Karpas-422 (cell line): ENCODE measurements around the gene ANXA3. TPM values are rescaled to one million over a fixed set of nuclear protein-coding genes. Genes with fewer than 3 reads are reported as not detected.
"Not testable (repeated sequence)": the region's sequence is repeated elsewhere in the genome, so short reads cannot be mapped to it uniquely, and the experiment has no call there.

Experiments used
- DNase-seq: peaks from one replicate; pipeline ENCODE4 v3.0.0-alpha.2; 2015
- H2AFZ ChIP-seq: fragments of 200-600 bp; sonication (generic); 2 replicates; pipeline ENCODE4 v1.6.1; 2014; ENCODE audit warnings: antibody characterized with exemption, low read length, mixed read lengths
- H3K27ac ChIP-seq: fragments of 200-600 bp; sonication (generic); 2 replicates; pipeline ENCODE4 v1.5.1; 2014; ENCODE audit warnings: mild to moderate bottlenecking, low read length, moderate library complexity
- H3K27me3 ChIP-seq: fragments of 200-600 bp; sonication (generic); 2 replicates; pipeline ENCODE4 v1.6.1; 2014; ENCODE audit warnings: low read length, mixed read lengths
- H3K36me3 ChIP-seq: fragments of 200-600 bp; sonication (generic); 2 replicates; pipeline ENCODE4 v1.6.1; 2014; ENCODE audit warnings: low read length, mixed read lengths; ENCODE audit not compliant: insufficient read depth
- H3K4me1 ChIP-seq: fragments of 200-600 bp; sonication (generic); 2 replicates; pipeline ENCODE4 v1.6.1; 2014; ENCODE audit warnings: mild to moderate bottlenecking, low read length, mixed read lengths
- H3K4me2 ChIP-seq: fragments of 200-600 bp; sonication (generic); 2 replicates; pipeline ENCODE4 v1.6.1; 2014; ENCODE audit warnings: low read length, low read depth, mild to moderate bottlenecking; ENCODE audit not compliant: poor library complexity, severe bottlenecking
- H3K4me3 ChIP-seq: fragments of 200-600 bp; sonication (generic); 2 replicates; pipeline ENCODE4 v1.5.1; 2014; ENCODE audit warnings: mild to moderate bottlenecking, antibody characterized with exemption, low read length, mixed read lengths
- H3K79me2 ChIP-seq: fragments of 200-600 bp; sonication (generic); 2 replicates; pipeline ENCODE4 v1.6.1; 2014; ENCODE audit warnings: mild to moderate bottlenecking, low read length, mixed read lengths
- H3K9ac ChIP-seq: fragments of 200-600 bp; sonication (generic); 2 replicates; pipeline ENCODE4 v1.6.0; 2014; ENCODE audit warnings: low read length
- H3K9me2 ChIP-seq: fragments of 200-600 bp; sonication (generic), shearing (Covaris generic); replicated peaks from 2 replicates; pipeline ENCODE4 v1.6.0; 2014; ENCODE audit warnings: mild to moderate bottlenecking, low read length, moderate library complexity; ENCODE audit not compliant: insufficient read depth
- H3K9me3 ChIP-seq: fragments of 300-700, 200-600 bp; sonication (generic); 2 replicates; pipeline ENCODE4 v1.6.1; 2014; ENCODE audit warnings: low read length, mixed read lengths
- H4K20me1 ChIP-seq: fragments of 200-600 bp; sonication (generic); 2 replicates; pipeline ENCODE4 v1.6.1; 2014; ENCODE audit warnings: mild to moderate bottlenecking, antibody characterized with exemption, low read length, low read depth; ENCODE audit not compliant: insufficient read depth
- total RNA-seq: library from RNA; depleted of rRNA; stranded (reverse); fragments of >200 nt; shearing (Covaris generic); gene quantifications from 2 replicates; pipeline ENCODE4 v1.2.3, GENCODE V29; 2014; ENCODE audit warnings: low replicate concordance; rRNA removed

The ANXA3 gene, protein sequence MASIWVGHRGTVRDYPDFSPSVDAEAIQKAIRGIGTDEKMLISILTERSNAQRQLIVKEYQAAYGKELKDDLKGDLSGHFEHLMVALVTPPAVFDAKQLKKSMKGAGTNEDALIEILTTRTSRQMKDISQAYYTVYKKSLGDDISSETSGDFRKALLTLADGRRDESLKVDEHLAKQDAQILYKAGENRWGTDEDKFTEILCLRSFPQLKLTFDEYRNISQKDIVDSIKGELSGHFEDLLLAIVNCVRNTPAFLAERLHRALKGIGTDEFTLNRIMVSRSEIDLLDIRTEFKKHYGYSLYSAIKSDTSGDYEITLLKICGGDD
- total RNA-seq, result not detected in 2 replicates

DNA sequence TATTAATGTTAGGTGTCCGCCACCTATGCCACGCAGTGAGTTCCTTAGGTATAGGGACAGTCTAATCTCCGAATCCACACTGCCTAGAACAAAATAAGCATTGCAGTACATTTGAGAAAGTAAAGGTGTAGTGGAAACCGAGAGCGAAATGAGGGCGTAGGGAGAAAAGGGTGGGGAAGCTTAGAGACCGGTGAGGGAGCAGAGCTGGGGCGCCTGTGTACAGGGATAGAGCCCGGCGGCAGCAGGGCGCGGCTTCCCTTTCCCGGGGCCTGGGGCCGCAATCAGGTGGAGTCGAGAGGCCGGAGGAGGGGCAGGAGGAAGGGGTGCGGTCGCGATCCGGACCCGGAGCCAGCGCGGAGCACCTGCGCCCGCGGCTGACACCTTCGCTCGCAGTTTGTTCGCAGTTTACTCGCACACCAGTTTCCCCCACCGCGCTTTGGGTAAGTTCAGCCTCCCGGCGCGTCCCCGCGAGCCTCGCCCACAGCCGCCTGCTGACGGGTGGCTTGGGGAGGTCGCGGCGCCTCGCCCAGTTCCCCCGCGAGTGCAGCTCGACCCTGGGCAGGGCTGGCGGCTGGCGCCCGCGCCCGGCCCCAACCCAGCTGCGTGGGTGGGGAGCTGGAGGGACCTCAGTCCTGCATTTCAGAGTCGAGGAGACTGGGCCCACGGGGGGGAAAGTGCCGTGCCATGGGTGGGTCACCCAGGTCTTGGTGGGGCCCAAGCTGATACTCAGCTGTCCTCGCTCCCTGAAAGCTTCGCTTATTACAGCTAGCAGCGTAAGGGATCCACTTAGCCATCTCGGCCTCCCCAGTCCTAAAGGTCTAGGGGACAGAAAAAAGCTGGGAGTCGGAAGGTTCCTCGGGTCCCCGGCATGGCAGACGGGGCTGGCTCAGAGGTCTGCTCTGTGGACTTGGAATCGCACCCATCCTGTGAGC is at the start of gene ANXA3:
Gene ANXA3 (plus strand): TSS at position 351 of the 932 bp plus-strand sequence. CDS start 2,704 bp downstream, outside the sequence.
- Histone ChIP-seq H3K9me2 (no peaks in the 10 kb centered on the region), H3K9ac (no peak within 1 kb of the TSS), H3K4me2 (no peak within 1 kb of the TSS), H3K27me3 (no peaks in the 10 kb centered on the region), H3K4me1 (no peaks in the 10 kb centered on the region), H2AFZ (no peak within 1 kb of the TSS), H3K9me3 (no peaks in the 10 kb centered on the region), H3K27ac (no peak within 1 kb of the TSS), H4K20me1 (no peaks in the 10 kb centered on the region), H3K36me3 (no peaks in the 10 kb centered on the region), H3K79me2 (no peaks in the 10 kb centered on the region), H3K4me3 (no peak within 1 kb of the TSS)
- DNase-seq, result no peak

DNA sequence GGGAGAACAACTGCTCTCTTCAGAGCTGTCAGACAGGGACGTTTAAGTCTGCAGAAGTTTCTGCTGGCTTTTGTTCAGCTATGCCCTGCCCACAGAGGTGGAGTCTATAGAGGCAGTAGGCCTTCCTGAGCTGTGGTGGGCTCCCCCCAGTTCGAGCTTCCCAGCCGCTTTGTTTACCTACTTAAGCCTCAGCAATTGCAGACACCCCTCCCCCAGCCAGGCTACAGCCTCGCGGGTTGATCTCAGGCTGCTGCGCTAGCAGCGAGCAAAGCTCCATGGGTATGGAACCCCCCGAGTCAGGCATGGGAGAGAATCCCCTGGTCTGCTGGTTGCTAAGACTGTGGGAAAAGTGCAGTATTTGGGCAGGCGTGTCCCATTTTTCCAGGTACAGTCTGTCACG is 45.3 kb upstream of the ANXA3 start:
- not testable (repeated sequence) for H4K20me1 ChIP-seq, H3K9me2 ChIP-seq, H3K27ac ChIP-seq, H3K27me3 ChIP-seq, H3K36me3 ChIP-seq, H3K9me3 ChIP-seq, H3K4me3 ChIP-seq, H3K9ac ChIP-seq, DNase-seq, H2AFZ ChIP-seq, H3K79me2 ChIP-seq, H3K4me2 ChIP-seq, H3K4me1 ChIP-seq

DNA sequence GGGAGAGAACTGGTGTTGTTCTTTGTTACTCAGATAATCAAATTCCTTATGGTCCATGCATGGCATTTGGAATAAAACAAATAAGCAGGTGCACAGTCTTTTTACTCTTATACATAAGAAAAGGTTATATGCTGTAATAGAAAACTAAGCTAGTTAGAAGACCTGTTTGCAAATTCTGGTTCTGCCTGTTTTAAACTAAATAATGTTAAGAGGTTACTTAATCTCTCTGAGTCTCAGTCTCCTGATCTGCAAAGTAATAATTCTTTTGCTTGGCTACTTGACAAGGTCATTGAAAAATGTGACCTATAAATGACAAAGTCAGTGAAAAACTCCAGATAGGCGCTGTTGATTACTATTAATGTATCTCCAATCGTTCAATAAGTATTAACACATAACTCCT is 42.5 kb upstream of the ANXA3 start:
- H3K9me2 ChIP-seq, result no peaks in the 10 kb centered on the region
- no peaks in the 10 kb centered on the region for H3K79me2 ChIP-seq
- H3K4me3 ChIP-seq, result no peak overlapping the region
- no peaks in the 10 kb centered on the region for H3K4me1 ChIP-seq
- H3K27me3 ChIP-seq, result no peaks in the 10 kb centered on the region
- H3K27ac ChIP-seq, result no peak overlapping the region
- DNase-seq, result no peak
- H4K20me1 ChIP-seq, result no peaks in the 10 kb centered on the region
- H3K9ac ChIP-seq, result no peak overlapping the region
- H2AFZ ChIP-seq, result no peak overlapping the region
- H3K4me2 ChIP-seq, result no peak overlapping the region
- no peaks in the 10 kb centered on the region for H3K9me3 ChIP-seq
- H3K36me3 ChIP-seq, result no peaks in the 10 kb centered on the region

DNA sequence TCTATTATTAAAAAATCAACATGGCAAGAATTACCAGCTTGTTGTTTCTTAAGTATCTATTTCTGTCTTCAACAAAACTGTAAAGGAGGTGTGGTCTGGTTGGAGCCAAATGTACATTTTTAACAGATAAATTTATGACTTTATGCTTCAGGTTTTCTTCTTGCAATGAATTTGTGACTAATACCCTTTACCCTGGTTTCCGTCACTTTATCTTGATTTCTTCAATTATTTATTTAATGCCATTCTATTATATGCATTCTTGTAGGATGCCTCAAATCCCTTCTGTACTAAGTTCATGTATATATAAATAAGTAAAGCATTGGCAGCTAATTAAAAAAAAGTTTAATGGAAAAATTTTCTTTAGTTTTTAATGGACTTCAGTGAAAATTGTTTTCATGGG is 41.5 kb upstream of the ANXA3 start:
- Histone ChIP-seq H3K79me2 (no peaks in the 10 kb centered on the region), H3K4me1 (no peaks in the 10 kb centered on the region), H3K4me2 (no peak overlapping the region), H3K4me3 (no peak overlapping the region), H3K9ac (no peak overlapping the region), H3K9me3 (no peaks in the 10 kb centered on the region), H3K9me2 (no peaks in the 10 kb centered on the region), H3K27ac (no peak overlapping the region), H3K27me3 (no peaks in the 10 kb centered on the region), H4K20me1 (no peaks in the 10 kb centered on the region), H3K36me3 (no peaks in the 10 kb centered on the region), H2AFZ (no peak overlapping the region)
- DNase-seq, result no peak

DNA sequence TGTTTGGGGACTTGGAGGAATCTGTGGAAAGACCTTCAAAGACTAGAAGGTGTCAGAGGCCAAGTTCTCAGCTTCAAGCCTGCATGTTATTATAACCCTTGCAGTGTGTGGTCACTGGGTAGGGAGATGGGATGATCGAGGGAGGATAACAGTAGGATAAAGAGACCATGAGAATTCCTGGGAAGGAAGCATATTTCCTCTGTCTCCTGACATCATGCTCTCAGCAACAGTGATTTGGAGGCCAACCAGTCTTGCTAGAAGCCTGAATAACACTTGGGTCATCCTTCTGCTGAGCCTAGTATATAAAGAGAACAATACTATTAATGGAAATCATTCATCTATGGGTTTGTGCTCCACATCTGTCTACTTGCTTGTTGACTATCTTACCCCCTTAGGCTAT is 40.9 kb upstream of the ANXA3 start:
- Histone ChIP-seq H2AFZ (no peak overlapping the region), H3K9ac (no peak overlapping the region), H3K4me1 (no peaks in the 10 kb centered on the region), H3K9me3 (no peaks in the 10 kb centered on the region), H3K4me2 (no peak overlapping the region), H3K4me3 (no peak overlapping the region), H4K20me1 (no peaks in the 10 kb centered on the region), H3K27me3 (no peaks in the 10 kb centered on the region), H3K79me2 (no peaks in the 10 kb centered on the region), H3K27ac (no peak overlapping the region), H3K9me2 (no peaks in the 10 kb centered on the region), H3K36me3 (no peaks in the 10 kb centered on the region)
- DNase-seq, result no peak

DNA sequence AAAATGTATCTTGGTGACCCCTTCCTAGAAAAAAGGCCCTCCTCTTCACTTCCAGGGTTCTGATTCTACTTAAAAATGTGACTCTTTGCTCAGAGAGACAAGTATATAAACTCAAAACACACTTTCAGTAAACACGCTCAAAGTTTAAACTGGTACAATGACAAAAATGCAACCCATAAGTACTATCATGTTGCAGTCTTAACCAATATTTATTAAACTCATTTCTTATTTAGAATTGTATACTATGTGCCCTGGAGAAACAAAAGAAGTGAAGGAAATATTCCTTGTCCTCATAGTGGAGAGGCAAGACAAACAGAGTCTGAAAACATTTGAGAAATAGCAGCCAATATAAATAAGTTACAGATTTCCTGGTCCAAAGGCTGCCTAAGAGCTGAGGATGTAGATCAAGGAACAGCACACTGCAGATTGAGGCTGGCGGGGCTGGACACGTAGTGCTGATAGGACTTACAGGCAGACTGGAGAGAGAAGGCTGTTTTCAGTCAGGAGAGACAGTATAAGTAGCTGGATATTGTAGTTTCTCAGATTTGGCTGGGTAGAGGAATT is 39.1 kb upstream of the ANXA3 start:
- no peaks in the 10 kb centered on the region for H3K36me3 ChIP-seq
- H3K4me3 ChIP-seq, result no peak overlapping the region
- H3K9me2 ChIP-seq, result no peaks in the 10 kb centered on the region
- H3K4me2 ChIP-seq, result no peak overlapping the region
- H3K9ac ChIP-seq, result no peak overlapping the region
- H4K20me1 ChIP-seq, result no peaks in the 10 kb centered on the region
- H3K27me3 ChIP-seq, result no peaks in the 10 kb centered on the region
- H3K4me1 ChIP-seq, result no peaks in the 10 kb centered on the region
- no peak for DNase-seq
- no peak overlapping the region for H3K27ac ChIP-seq
- no peaks in the 10 kb centered on the region for H3K79me2 ChIP-seq
- H3K9me3 ChIP-seq, result no peaks in the 10 kb centered on the region
- no peak overlapping the region for H2AFZ ChIP-seq

DNA sequence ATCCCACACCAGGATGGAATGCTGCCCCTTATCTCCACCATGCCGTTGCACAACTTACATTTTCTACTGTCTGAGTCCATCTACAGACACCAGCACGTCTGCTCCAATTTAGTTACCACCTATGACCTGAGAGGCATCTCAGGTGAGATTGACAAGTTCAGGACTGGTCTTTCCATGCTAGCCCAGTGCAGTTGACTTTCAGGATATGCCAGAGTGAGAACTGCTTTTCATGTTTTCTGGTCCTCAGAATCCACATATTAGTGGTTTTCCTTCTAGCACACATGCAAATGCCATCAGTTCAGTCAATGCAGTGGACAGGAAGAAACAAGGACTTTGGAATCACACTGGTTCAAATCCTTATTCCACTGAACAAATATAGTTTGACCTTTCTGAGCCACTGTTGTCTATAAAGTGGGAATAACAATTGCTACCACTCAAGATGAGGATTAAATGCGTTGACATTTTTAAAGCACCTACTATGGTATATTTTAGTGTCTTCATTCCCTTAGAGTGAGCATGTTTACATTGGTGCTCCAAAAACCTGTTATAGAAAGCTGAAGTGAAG is 38.1 kb upstream of the ANXA3 start:
- no peak overlapping the region for H3K4me2 ChIP-seq
- no peak overlapping the region for H3K4me3 ChIP-seq
- no peaks in the 10 kb centered on the region for H3K27me3 ChIP-seq
- H3K4me1 ChIP-seq, result no peaks in the 10 kb centered on the region
- no peaks in the 10 kb centered on the region for H3K36me3 ChIP-seq
- H3K9me2 ChIP-seq, result no peaks in the 10 kb centered on the region
- H3K9ac ChIP-seq, result no peak overlapping the region
- H3K9me3 ChIP-seq, result no peaks in the 10 kb centered on the region
- no peak for DNase-seq
- H3K79me2 ChIP-seq, result no peaks in the 10 kb centered on the region
- H3K27ac ChIP-seq, result no peak overlapping the region
- H2AFZ ChIP-seq, result no peak overlapping the region
- no peaks in the 10 kb centered on the region for H4K20me1 ChIP-seq
